Skeletal muscle tissue (tissue), 1 donor: ENCODE data around the gene ADAT3. TPM values are rescaled to one million over a fixed set of nuclear protein-coding genes. Genes with fewer than 3 reads are reported as not detected.

Experiments
- total RNA-seq: library from RNA; depleted of rRNA; stranded (reverse); fragments of >200 nt; gene quantifications from one replicate; pipeline ENCODE4 v1.2.3, GENCODE V29; 2014

ADAT3 gene
- total RNA-seq, 1 donor from 2014 or later, result 1.0 TPM

Other genes starting within 250 kb of the ADAT3 start
- not detected for gene ONECUT3, start 151.9 kb upstream of the ADAT3 start, total RNA-seq
- 0.52 TPM for gene ATP8B3, start 93.1 kb upstream of the ADAT3 start, total RNA-seq
- 5.7 TPM for gene REXO1, start 56.9 kb upstream of the ADAT3 start, total RNA-seq
- gene KLF16, start 41.8 kb upstream of the ADAT3 start, total RNA-seq, result 2.6 TPM
- gene ABHD17A, start 19.9 kb upstream of the ADAT3 start, total RNA-seq, result 52.7 TPM
- gene SCAMP4, start within 50 bp of the ADAT3 start, total RNA-seq, result 8.9 TPM
- 24.0 TPM for gene CSNK1G2, start 35.8 kb downstream of the ADAT3 start, total RNA-seq
- gene BTBD2, start 110.3 kb downstream of the ADAT3 start, total RNA-seq, result 28.7 TPM
- gene MKNK2, start 145.8 kb downstream of the ADAT3 start, total RNA-seq, result 32.4 TPM
- 12.0 TPM for gene MOB3A, start 190.9 kb downstream of the ADAT3 start, total RNA-seq
- gene IZUMO4, start 191.5 kb downstream of the ADAT3 start, total RNA-seq, result 2.1 TPM
- 33.4 TPM for gene AP3D1, start 246.2 kb downstream of the ADAT3 start, total RNA-seq